Activated T-helper 17 cell treated with anti-CD3 and anti-CD28 coated beads, Interleukin-2, amount 50 U/mL, for 72 hours (primary cell): ENCODE measurements around the gene BIN2. TPM values are rescaled to one million over a fixed set of nuclear protein-coding genes. Genes with fewer than 3 reads are reported as not detected.
A peak's percentile ranks its signal among the peaks of the same experiment; 100 is the strongest.
"Not testable (repeated sequence)": the region's sequence is repeated elsewhere in the genome, so short reads cannot be mapped to it uniquely, and the experiment has no call there.

Experiments
- ATAC-seq: fragments of 150-1000 bp; cut with Tn5 transposase; replicated peaks from 2 replicates; pipeline ENCODE4 v1.10.0; 2021; ENCODE audit warnings: mild to moderate bottlenecking, moderate library complexity
- H3K27ac Mint-ChIP-seq: one replicate; pipeline ENCODE4 v1.8.0; 2022; ENCODE audit warnings: mixed read lengths
- H3K27me3 Mint-ChIP-seq: one replicate; pipeline ENCODE4 v1.8.0; 2022; ENCODE audit warnings: mixed read lengths
- H3K36me3 Mint-ChIP-seq: one replicate; pipeline ENCODE4 v1.8.0; 2022; ENCODE audit warnings: low read depth, mild to moderate bottlenecking, mixed read lengths
- H3K4me1 Mint-ChIP-seq: one replicate; pipeline ENCODE4 v1.8.0; 2022; ENCODE audit warnings: mixed read lengths
- H3K4me3 Mint-ChIP-seq: one replicate; pipeline ENCODE4 v1.8.0; 2022; ENCODE audit warnings: mild to moderate bottlenecking, mixed read lengths
- H3K9me3 Mint-ChIP-seq: one replicate; pipeline ENCODE4 v1.8.0; 2022; ENCODE audit warnings: mixed read lengths
- total RNA-seq, 2 donors: library from RNA; stranded (reverse); gene quantifications; one replicate each; pipeline ENCODE4 v1.2.3, GENCODE V29; 2022

BIN2 gene
- total RNA-seq, 2 donors from 2014 or later: 45.8 to 78.8 TPM

GRCh38 chr12:51333536-51333935 lies 9.6 kb upstream of the BIN2 start:
- Mint-ChIP-seq H3K36me3 (no peaks in the 10 kb centered on the region), H3K9me3 (no peaks in the 10 kb centered on the region), H3K27ac (no peak overlapping the region), H3K4me1 (peaks cover 13% of the 10 kb centered on the region), H3K4me3 (no peak overlapping the region), H3K27me3 (no peaks in the 10 kb centered on the region)
- ATAC-seq: no peak

DNA sequence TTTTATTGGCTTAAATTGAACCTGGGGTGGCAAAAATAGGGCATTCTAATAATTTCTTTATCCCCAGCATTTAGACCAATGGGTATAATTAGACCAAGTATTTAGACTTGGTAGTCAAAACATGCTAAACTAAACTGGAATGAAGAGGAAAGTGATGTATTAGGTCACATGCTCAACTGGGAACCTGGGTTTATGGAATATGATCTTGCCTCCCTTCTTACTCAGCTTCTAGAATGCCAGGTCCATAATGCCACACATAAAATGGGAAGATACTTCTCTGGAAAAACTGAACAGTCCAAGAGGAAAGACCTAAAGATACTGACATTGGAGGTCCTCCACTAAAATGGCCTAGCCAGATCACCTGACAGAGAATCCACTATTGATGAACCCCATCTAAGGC lies 6.2 kb upstream of the BIN2 start:
- H3K27ac Mint-ChIP-seq: peak overlapping the region; percentile 48
- no peaks in the 10 kb centered on the region for H3K27me3 Mint-ChIP-seq
- peaks cover 26% of the 10 kb centered on the region for H3K4me1 Mint-ChIP-seq
- H3K9me3 Mint-ChIP-seq: no peaks in the 10 kb centered on the region
- H3K36me3 Mint-ChIP-seq: no peaks in the 10 kb centered on the region
- peak overlapping the region; percentile 54 for H3K4me3 Mint-ChIP-seq
- no peak for ATAC-seq

- no peaks in the 10 kb centered on the region for H3K27me3 Mint-ChIP-seq
- H3K4me3 Mint-ChIP-seq: peak overlapping the region; percentile 54
- peak; percentile 53 for ATAC-seq
- peaks cover 26% of the 10 kb centered on the region for H3K4me1 Mint-ChIP-seq
- H3K9me3 Mint-ChIP-seq: no peaks in the 10 kb centered on the region
- H3K27ac Mint-ChIP-seq: peak overlapping the region; percentile 48
- H3K36me3 Mint-ChIP-seq: no peaks in the 10 kb centered on the region
Observed at GRCh38 chr12:51329742-51330141, 5.8 kb upstream of the BIN2 start.

GRCh38 chr12:51328587-51328986 lies 4.6 kb upstream of the BIN2 start:
- Mint-ChIP-seq H3K4me3 (peak overlapping the region; percentile 54), H3K36me3 (no peaks in the 10 kb centered on the region), H3K9me3 (no peaks in the 10 kb centered on the region), H3K4me1 (peaks cover 25% of the 10 kb centered on the region), H3K27me3 (no peaks in the 10 kb centered on the region), H3K27ac (no peak overlapping the region)
- no peak for ATAC-seq

GRCh38 chr12:51326698-51327439 lies 2.9 kb upstream of the BIN2 start:
- ATAC-seq: peak; percentile 6
- H3K4me3 Mint-ChIP-seq: peak overlapping the region; percentile 67
- H3K27me3 Mint-ChIP-seq: no peaks in the 10 kb centered on the region
- no peaks in the 10 kb centered on the region for H3K9me3 Mint-ChIP-seq
- H3K4me1 Mint-ChIP-seq: peaks cover 34% of the 10 kb centered on the region
- peak overlapping the region; percentile 84 for H3K27ac Mint-ChIP-seq
- H3K36me3 Mint-ChIP-seq: peaks cover 15% of the 10 kb centered on the region

GRCh38 chr12:51324953-51325352 lies 979 bp upstream of the BIN2 start:
- Mint-ChIP-seq H3K27me3 (no peaks in the 10 kb centered on the region), H3K36me3 (peaks cover 25% of the 10 kb centered on the region), H3K4me1 (peaks cover 51% of the 10 kb centered on the region), H3K9me3 (no peaks in the 10 kb centered on the region), H3K27ac (peak overlapping the region; percentile 94), H3K4me3 (peak overlapping the region; percentile 93)
- no peak for ATAC-seq

- H3K4me1 Mint-ChIP-seq: peaks cover 61% of the 10 kb centered on the region
- peak overlapping the region; percentile 94 for H3K27ac Mint-ChIP-seq
- no peaks in the 10 kb centered on the region for H3K9me3 Mint-ChIP-seq
- ATAC-seq: peak; percentile 57
- H3K36me3 Mint-ChIP-seq: peaks cover 31% of the 10 kb centered on the region
- no peaks in the 10 kb centered on the region for H3K27me3 Mint-ChIP-seq
- H3K4me3 Mint-ChIP-seq: peak overlapping the region; percentile 93
Observed at GRCh38 chr12:51323317-51323960, 535 bp downstream of the BIN2 start.

DNA sequence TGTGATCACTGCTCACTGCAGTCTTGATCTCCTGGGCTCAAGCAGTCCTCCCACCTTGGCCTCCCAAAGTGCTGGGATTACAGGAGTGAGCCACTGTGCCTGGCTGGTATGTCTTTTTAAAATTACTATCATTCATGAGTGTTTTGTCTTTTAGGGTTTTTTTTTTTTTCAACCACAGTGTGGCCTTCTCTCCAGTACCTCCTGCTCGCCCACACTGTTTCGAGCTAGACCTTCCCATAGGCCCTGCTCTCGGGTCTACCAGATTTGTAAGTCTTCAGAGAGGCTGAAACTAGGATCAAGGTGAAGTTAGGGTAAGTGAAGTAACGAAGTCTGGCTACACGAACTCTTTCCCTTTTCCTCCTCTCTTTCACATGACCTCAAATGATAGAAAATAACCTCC lies 1.5 kb downstream of the BIN2 start:
- no peaks in the 10 kb centered on the region for H3K9me3 Mint-ChIP-seq
- peak overlapping the region; percentile 94 for H3K27ac Mint-ChIP-seq
- H3K4me1 Mint-ChIP-seq: peaks cover 65% of the 10 kb centered on the region
- peak overlapping the region; percentile 93 for H3K4me3 Mint-ChIP-seq
- ATAC-seq: peak; percentile 68
- peaks cover 39% of the 10 kb centered on the region for H3K36me3 Mint-ChIP-seq
- H3K27me3 Mint-ChIP-seq: no peaks in the 10 kb centered on the region

DNA sequence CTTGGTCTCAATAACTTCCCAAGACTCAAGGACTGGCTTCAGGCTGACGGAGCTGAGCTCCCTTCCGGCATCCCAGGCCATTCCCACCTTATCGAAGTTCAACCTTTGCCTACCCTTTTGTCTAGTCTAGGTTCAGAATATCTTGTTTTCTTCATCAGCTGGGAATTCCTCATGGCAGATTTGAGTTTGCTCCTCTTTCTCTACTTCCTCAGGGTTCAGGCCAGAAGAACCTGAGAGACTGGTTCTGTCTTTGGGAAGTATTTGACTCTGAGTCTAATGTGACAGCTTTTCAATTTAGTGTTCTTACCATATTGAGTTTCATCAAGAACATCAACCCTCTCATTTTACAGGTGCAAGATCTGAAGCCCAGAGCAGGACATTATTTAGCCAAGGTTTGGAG lies 2.1 kb downstream of the BIN2 start:
- H3K9me3 Mint-ChIP-seq: no peaks in the 10 kb centered on the region
- H3K4me3 Mint-ChIP-seq: peak overlapping the region; percentile 93
- H3K4me1 Mint-ChIP-seq: peaks cover 61% of the 10 kb centered on the region
- H3K36me3 Mint-ChIP-seq: peaks cover 45% of the 10 kb centered on the region
- H3K27me3 Mint-ChIP-seq: no peaks in the 10 kb centered on the region
- H3K27ac Mint-ChIP-seq: peak overlapping the region; percentile 94
- no peak for ATAC-seq

DNA sequence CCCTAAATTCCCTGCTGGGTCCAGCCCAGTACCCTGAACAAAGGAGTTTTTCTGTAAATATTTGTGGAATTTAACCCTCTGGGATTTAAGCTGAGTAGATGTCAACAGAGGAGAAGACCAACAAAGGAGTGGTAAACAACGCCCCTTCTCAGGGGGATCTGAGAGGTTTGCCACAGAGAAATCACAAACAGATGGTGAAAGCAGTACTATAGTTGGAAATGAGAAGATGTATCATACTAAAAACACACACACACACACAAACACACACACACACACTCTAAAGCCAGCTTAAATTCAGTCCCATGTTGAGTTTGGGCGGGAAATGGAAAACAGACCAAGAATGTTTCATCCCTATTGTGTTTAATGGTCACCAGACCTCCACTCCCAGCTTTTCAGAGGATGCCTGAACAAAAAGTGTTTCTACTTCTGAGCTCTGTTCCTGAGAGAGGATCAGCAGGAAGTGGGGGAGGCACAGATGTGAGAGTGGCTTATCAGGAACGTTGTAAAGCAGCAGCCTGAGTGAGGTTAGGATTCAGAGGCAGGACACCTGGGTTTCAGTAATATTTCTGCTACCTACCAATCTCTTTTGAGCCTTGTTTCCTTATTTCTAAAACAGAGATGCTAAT lies 3.2 kb downstream of the BIN2 start:
- Mint-ChIP-seq H3K27me3 (no peaks in the 10 kb centered on the region), H3K27ac (peak overlapping the region; percentile 94), H3K9me3 (no peaks in the 10 kb centered on the region), H3K4me3 (peak overlapping the region; percentile 93), H3K36me3 (peaks cover 52% of the 10 kb centered on the region), H3K4me1 (peaks cover 60% of the 10 kb centered on the region)
- ATAC-seq: no peak

DNA sequence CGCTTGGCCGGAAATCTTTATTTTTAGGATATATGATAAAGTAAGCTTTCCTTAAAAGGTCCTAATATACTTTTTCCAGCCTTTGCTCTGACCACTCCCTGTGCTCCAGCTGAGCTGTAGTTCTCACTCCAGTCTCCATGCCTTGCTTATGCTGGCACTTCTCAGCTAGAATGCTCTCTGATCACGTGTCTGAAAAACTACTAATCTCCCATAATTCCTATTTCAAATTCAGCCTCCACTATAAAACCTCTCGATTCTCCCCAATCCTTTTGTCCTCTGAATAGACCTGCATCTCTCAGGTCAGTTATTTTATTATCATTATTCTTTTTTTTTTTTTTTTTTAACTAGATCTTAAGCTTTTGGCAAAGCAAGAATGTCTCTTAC lies 3.7 kb downstream of the BIN2 start:
- peaks cover 62% of the 10 kb centered on the region for H3K4me1 Mint-ChIP-seq
- no peaks in the 10 kb centered on the region for H3K9me3 Mint-ChIP-seq
- H3K4me3 Mint-ChIP-seq: peak overlapping the region; percentile 93
- peak overlapping the region; percentile 94 for H3K27ac Mint-ChIP-seq
- peaks cover 52% of the 10 kb centered on the region for H3K36me3 Mint-ChIP-seq
- ATAC-seq: no peak
- H3K27me3 Mint-ChIP-seq: no peaks in the 10 kb centered on the region

DNA sequence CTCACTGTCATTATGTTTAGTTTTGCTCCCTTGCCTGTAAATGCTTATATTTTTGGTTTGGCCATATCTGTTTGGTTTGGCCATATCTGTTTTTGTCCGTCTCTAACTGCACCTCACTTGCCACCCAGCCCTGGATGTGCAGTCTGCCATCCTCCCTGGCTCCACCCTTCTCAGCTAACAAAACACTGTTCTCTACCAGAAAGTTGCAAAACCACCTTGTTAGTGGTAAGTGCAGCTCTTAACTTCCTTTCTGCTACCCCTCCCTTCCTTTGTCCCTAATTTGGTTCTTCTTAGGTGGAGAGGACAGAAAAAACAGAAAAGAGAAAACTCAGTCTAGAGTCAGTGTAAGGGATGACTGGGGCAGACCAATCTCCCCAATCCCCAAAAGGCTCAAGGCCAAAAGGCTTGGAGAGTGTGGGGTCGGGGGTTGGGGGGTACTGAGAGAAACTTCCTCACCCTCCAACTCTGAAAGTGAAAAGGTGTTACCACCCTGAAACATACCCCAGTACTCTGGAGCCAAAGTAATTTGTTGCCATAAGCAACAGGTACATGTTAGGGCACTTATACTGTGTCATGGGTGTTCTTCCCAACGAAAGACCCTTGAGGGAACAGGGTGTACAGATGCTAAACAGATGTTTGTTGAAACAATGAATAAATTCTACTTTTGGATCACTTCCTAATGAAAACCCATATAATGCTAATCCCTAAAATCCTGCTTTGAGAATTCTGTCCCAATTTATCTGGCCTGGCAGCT lies 5.0 kb downstream of the BIN2 start:
- no peaks in the 10 kb centered on the region for H3K27me3 Mint-ChIP-seq
- peak overlapping the region; percentile 94 for H3K27ac Mint-ChIP-seq
- peak overlapping the region; percentile 93 for H3K4me3 Mint-ChIP-seq
- peak; percentile 25 for ATAC-seq
- H3K9me3 Mint-ChIP-seq: no peaks in the 10 kb centered on the region
- peaks cover 57% of the 10 kb centered on the region for H3K4me1 Mint-ChIP-seq
- H3K36me3 Mint-ChIP-seq: peaks cover 52% of the 10 kb centered on the region

DNA sequence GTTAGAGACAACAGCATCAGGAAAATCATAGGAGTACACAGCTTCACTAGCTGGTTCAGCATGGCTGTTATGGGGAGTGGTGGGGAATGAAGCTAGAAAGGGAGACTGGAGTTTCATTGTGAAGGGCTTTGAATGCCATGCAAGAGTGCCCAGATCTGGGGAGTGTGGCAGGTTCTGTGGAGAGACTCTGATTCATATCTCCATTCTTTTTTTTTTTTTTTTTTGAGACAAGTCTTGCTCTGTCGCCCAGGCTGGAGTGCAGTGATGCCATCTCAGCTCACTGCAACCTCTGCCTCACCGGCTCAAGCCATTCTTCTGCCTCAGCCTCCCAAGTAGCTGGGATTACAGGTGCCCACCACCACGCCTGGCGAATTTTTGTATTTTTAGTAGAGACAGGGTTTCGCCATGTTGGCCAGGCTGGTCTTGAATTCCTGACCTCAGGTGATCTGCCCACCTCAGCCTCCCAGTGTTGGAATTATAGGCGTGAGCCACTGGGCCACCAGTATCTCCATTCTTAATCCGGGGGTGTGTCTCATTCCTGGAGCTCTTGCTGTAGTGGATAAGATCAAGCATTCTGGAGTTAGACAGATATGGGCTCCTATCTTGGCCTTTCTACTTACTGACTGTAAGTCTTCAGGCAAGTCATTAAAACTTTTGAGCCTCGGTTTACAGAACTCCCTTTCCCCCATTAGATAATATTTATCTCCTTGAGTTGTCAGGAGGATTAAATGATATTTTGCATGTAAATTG lies 5.7 kb downstream of the BIN2 start:
- H3K27ac Mint-ChIP-seq: peak overlapping the region; percentile 94
- not testable (repeated sequence) for H3K9me3 Mint-ChIP-seq, H3K27me3 Mint-ChIP-seq
- ATAC-seq: peak; percentile 36
- peaks cover 56% of the 10 kb centered on the region for H3K36me3 Mint-ChIP-seq
- peaks cover 57% of the 10 kb centered on the region for H3K4me1 Mint-ChIP-seq
- peak overlapping the region; percentile 93 for H3K4me3 Mint-ChIP-seq

DNA sequence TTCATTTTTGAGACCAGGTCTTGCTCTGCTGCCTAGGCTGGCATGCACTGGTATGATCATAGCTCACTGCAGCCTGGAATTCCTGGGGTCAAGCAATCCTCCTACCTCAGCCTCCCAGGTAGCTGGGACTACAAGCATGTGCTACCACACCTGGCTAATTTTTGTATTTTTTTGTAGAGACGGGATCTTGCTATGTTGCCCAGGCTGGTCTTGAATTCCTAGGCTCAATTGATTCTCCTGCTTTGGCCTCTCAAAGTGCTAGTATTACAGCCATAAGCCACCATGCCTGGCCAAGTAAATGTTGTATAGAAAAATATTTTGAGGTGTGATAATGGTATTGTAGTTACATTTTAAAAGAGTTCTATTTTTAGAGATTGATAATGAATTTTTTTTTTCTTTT lies 12.6 kb downstream of the BIN2 start:
- Mint-ChIP-seq H3K27me3 (no peaks in the 10 kb centered on the region), H3K9me3 (no peaks in the 10 kb centered on the region), H3K4me1 (peaks cover 17% of the 10 kb centered on the region), H3K4me3 (no peak overlapping the region), H3K36me3 (peaks cover 72% of the 10 kb centered on the region), H3K27ac (peak overlapping the region; percentile 46)
- ATAC-seq: no peak
